Keratinocyte (primary cell): Measurements from ENCODE around the gene SFXN2. TPM values are rescaled to one million over a fixed set of nuclear protein-coding genes. Genes with fewer than 3 reads are reported as not detected.

Source experiments
- DNase-seq: peaks from one replicate; pipeline ENCODE4 v3.0.0-alpha.2; 2011; ENCODE audit warnings: low read depth, missing footprints, low spot score
- FAIRE-seq: peaks from 2 replicates; lab custom pipeline; 2011; peaks lifted over from hg19 to GRCh38; lab: Jason Lieb, UNC
- H2AFZ ChIP-seq: 2 replicates; pipeline ENCODE4 v1.6.0; 2012; ENCODE audit warnings: low read length, control low read depth, inconsistent platforms; ENCODE audit not compliant: control insufficient read depth
- H3K27ac ChIP-seq: 2 replicates; pipeline ENCODE4 v1.5.1; 2011; ENCODE audit warnings: low read length; ENCODE audit not compliant: control insufficient read depth, insufficient read depth
- H3K27me3 ChIP-seq: 3 replicates; pipeline ENCODE4 v1.6.0; 2011; ENCODE audit warnings: low read length; ENCODE audit not compliant: control insufficient read depth, insufficient read depth; ENCODE audit errors: extremely low read depth
- H3K36me3 ChIP-seq, 2 experiments: 2 replicates in 1 of 2; 3 replicates in 1 of 2; pipeline ENCODE4 v1.5.1; 2011; ENCODE audit warnings: low read length in 2 of 2, mild to moderate bottlenecking in 1 of 2; ENCODE audit not compliant: control insufficient read depth in 2 of 2, insufficient read depth in 2 of 2; ENCODE audit errors: extremely low read depth in 1 of 2
- H3K4me1 ChIP-seq: 3 replicates; pipeline ENCODE4 v1.5.1; 2011; ENCODE audit warnings: low read length; ENCODE audit not compliant: control insufficient read depth, insufficient read depth; ENCODE audit errors: extremely low read depth
- H3K4me2 ChIP-seq: 3 replicates; pipeline ENCODE4 v1.6.0; 2011; ENCODE audit warnings: low read depth, low read length; ENCODE audit not compliant: control insufficient read depth, insufficient read depth; ENCODE audit errors: extremely low read depth
- H3K4me3 ChIP-seq, 3 experiments: fragments of 200-600 bp in 1 of 3; sonication (generic) in 1 of 3; 2 replicates in 2 of 3; 3 replicates in 1 of 3; pipeline ENCODE4 v1.5.1; 2011 to 2016; ENCODE audit warnings: low read length in 3 of 3, mild to moderate bottlenecking in 3 of 3, control low read depth in 2 of 3, inconsistent platforms in 1 of 3, low read depth in 1 of 3, mixed read lengths in 1 of 3, mixed run types in 1 of 3, moderate library complexity in 1 of 3; ENCODE audit not compliant: control insufficient read depth in 2 of 3, insufficient read depth in 2 of 3; ENCODE audit errors: extremely low read depth in 1 of 3
- H3K79me2 ChIP-seq: 2 replicates; pipeline ENCODE4 v1.6.0; 2012; ENCODE audit warnings: low read length; ENCODE audit not compliant: control insufficient read depth, insufficient read depth
- H3K9ac ChIP-seq: 3 replicates; pipeline ENCODE4 v1.6.0; 2011; ENCODE audit warnings: low read length; ENCODE audit not compliant: control insufficient read depth, insufficient read depth; ENCODE audit errors: extremely low read depth
- H3K9me1 ChIP-seq: 3 replicates; pipeline ENCODE4 v1.6.0; 2011; ENCODE audit warnings: low read length; ENCODE audit not compliant: control insufficient read depth, insufficient read depth; ENCODE audit errors: extremely low read depth
- H3K9me3 ChIP-seq: 2 replicates; pipeline ENCODE4 v1.5.1; 2012; ENCODE audit warnings: low read depth, low read length; ENCODE audit not compliant: control insufficient read depth
- H4K20me1 ChIP-seq: 3 replicates; pipeline ENCODE4 v1.6.0; 2011; ENCODE audit warnings: low read length; ENCODE audit not compliant: control insufficient read depth, insufficient read depth; ENCODE audit errors: extremely low read depth
- CTCF ChIP-seq, 3 experiments: IDR thresholded peaks in 1 of 3; conservative IDR thresholded peaks in 1 of 3; optimal IDR thresholded peaks in 1 of 3; 2 replicates in 2 of 3; 3 replicates in 1 of 3; pipeline versions ENCODE3 to v1.5.1; 2011; ENCODE audit warnings: low read length in 3 of 3, mild to moderate bottlenecking in 3 of 3, moderate library complexity in 2 of 3, control low read depth in 1 of 3, inconsistent platforms in 1 of 3; ENCODE audit not compliant: insufficient read depth in 2 of 3; ENCODE audit errors: extremely low read depth in 1 of 3
- EZH2 ChIP-seq: IDR thresholded peaks from one replicate; pipeline ENCODE4 v1.6.1; 2012; ENCODE audit warnings: inconsistent platforms, mild to moderate bottlenecking, low read length, moderate library complexity
- dilution Hi-C: fragments of 300-500 bp; cut with MboI; formaldehyde crosslinking; loops from one replicate; pipeline ENCODE4 v1.7.0; 2020; ENCODE audit warnings: low sequenced_read_pairs; ENCODE audit not compliant: extremely low pct_ligation_motif_present
- polyA plus RNA-seq, 5 experiments: library from polyadenylated mRNA; depleted of rRNA in 3 of 5; stranded (reverse) in 3 of 5; stranded (forward) in 1 of 5; unstranded in 1 of 5; fragments of >200 nt; gene quantifications; 1 replicate in 1 of 5; 2 replicates in 3 of 5; 3 replicates in 1 of 5; pipeline versions ENCODE4 v1.2.1 to v1.2.3, GENCODE V29; 2011 to 2012; ENCODE audit warnings: missing spikeins in 2 of 5, low read depth in 1 of 5, low replicate concordance in 1 of 5

The SFXN2 gene
- polyA plus RNA-seq, 1 donor (not counting 4 experiments of a cell fraction or from before 2014, with no cell fraction given) = 5.0 TPM

GRCh38 chr10:102696736-102697135 is 17.7 kb upstream of the SFXN2 start:
- dilution Hi-C loops = no loop called here
- peak; percentile 38 for DNase-seq
- no peaks in the 10 kb centered on the region for H3K27me3 ChIP-seq
- H3K79me2 ChIP-seq = no peaks in the 10 kb centered on the region
- FAIRE-seq = no peak
- H3K9me3 ChIP-seq = no peaks in the 10 kb centered on the region
- H3K4me1 ChIP-seq = peaks cover 3% of the 10 kb centered on the region
- H3K4me3 ChIP-seq = no peak overlapping the region
- no peak overlapping the region for H2AFZ ChIP-seq
- H3K9me1 ChIP-seq = no peaks in the 10 kb centered on the region
- H3K4me2 ChIP-seq = no peak overlapping the region
- H4K20me1 ChIP-seq = no peaks in the 10 kb centered on the region
- no peak overlapping the region for H3K9ac ChIP-seq
- no peak overlapping the region for H3K27ac ChIP-seq
- peaks cover 0 to 1% of the 10 kb centered on the region in 2 experiments for H3K36me3 ChIP-seq
- no peak for TF ChIP-seq CTCF (optimal IDR thresholded peaks at IDR 0.05 in 1 of 3, IDR thresholded peaks at IDR 0.05 in 1 of 3, conservative IDR thresholded peaks at IDR 0.05 in 1 of 3; ENCODE audit: extremely low read depth in 1 of 3, insufficient read depth in 2 of 3, low read length in 3 of 3)
- TF ChIP-seq EZH2 = no peak

GRCh38 chr10:102698894-102699293 is 15.5 kb upstream of the SFXN2 start:
- H3K27ac ChIP-seq = no peak overlapping the region
- H3K4me3 ChIP-seq = no peak overlapping the region
- no peaks in the 10 kb centered on the region for H3K9me3 ChIP-seq
- H3K9me1 ChIP-seq = no peaks in the 10 kb centered on the region
- FAIRE-seq (no peak), DNase-seq (no peak)
- H3K36me3 ChIP-seq = peaks cover 0 to 1% of the 10 kb centered on the region in 2 experiments
- no peaks in the 10 kb centered on the region for H4K20me1 ChIP-seq
- no peaks in the 10 kb centered on the region for H3K79me2 ChIP-seq
- H3K27me3 ChIP-seq = no peaks in the 10 kb centered on the region
- H3K4me1 ChIP-seq = peaks cover 3% of the 10 kb centered on the region
- TF ChIP-seq EZH2 = no peak
- TF ChIP-seq CTCF (optimal IDR thresholded peaks at IDR 0.05 in 1 of 3, IDR thresholded peaks at IDR 0.05 in 1 of 3, conservative IDR thresholded peaks at IDR 0.05 in 1 of 3; ENCODE audit: extremely low read depth in 1 of 3, insufficient read depth in 2 of 3, low read length in 3 of 3) = no peak
- dilution Hi-C loops = no loop called here
- H3K9ac ChIP-seq = no peak overlapping the region
- H2AFZ ChIP-seq = no peak overlapping the region
- H3K4me2 ChIP-seq = no peak overlapping the region
